ENCODE results near the gene AGBL2. TPM values are rescaled to one million over a fixed set of nuclear protein-coding genes. Genes with fewer than 3 reads are reported as not detected.

The AGBL2 gene
- total RNA-seq, 1 experiment from 2014 or later, result 3.0 TPM

DNA sequence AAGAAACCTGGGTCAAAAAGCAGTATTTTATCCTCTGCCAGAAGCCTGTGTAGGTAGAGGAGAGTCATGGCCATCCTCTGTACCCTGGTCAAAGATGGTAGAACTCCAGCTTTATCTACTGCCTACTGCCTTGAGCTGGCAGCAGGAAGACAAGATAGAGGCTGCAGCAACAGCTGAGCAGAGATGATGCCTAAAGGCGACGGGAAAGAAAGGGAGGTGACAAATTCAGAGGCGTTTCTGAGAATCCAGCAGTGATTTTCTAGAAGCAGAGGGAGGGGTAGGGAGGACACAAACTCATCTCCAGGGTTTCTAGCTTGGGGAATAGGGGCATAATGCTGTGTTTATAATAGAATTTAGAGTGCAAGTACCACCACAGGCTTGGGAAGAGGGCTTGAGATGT, 105.5 kb downstream of the AGBL2 start:
- no peak for DNase-seq

More for the DNA sequence above, 105.5 kb downstream of the AGBL2 start:
- Histone ChIP-seq H3K79me2 (ENCODE audit: insufficient read depth, low read length) (no peaks in the 10 kb centered on the region), H3K9me3 (ENCODE audit: control insufficient read depth, low read depth, low read length) (no peaks in the 10 kb centered on the region), H3K56ac (ENCODE audit: insufficient read length, low read depth, low read length) (no peak overlapping the region), H3K79me1 (ENCODE audit: insufficient read depth, low read depth, low read length, poor library complexity, severe bottlenecking) (no peaks in the 10 kb centered on the region), H2BK5ac (ENCODE audit: insufficient read length, low read length) (no peak overlapping the region), H3K27ac (ENCODE audit: insufficient read length, low read depth, low read length) (no peak overlapping the region), H3K18ac (ENCODE audit: insufficient read length, low read depth, low read length) (no peak overlapping the region), H3K9ac (ENCODE audit: extremely low read depth, insufficient read length, low read length) (no peak overlapping the region), H3K4me1 (ENCODE audit: insufficient read depth, low read length) (no peaks in the 10 kb centered on the region), H4K5ac (ENCODE audit: insufficient read length, low read depth, low read length) (no peak overlapping the region), H4K20me1 (ENCODE audit: control insufficient read depth, insufficient read depth, insufficient read length) (no peaks in the 10 kb centered on the region), H2BK120ac (ENCODE audit: low read depth, low read length, poor library complexity, severe bottlenecking) (no peak overlapping the region), H3K23ac (ENCODE audit: insufficient read length, low read depth, low read length) (no peak overlapping the region), H2AK5ac (ENCODE audit: insufficient read length, low read length) (no peak overlapping the region), H3T11ph (ENCODE audit: low read length) (no peak overlapping the region), H2BK12ac (ENCODE audit: insufficient read length, low read depth, low read length) (no peak overlapping the region), H3K27me3 (ENCODE audit: insufficient read depth, low read length) (no peaks in the 10 kb centered on the region), H3K4me2 (ENCODE audit: insufficient read depth, insufficient read length, low read length) (no peak overlapping the region), H3K14ac (ENCODE audit: insufficient read depth, low read length) (no peak overlapping the region), H4K91ac (ENCODE audit: insufficient read length, low read depth, low read length) (no peak overlapping the region), H2AFZ (ENCODE audit: low read length) (no peak overlapping the region), H4K8ac (replicated peaks; ENCODE audit: insufficient read length, low read depth, low read length) (no peak overlapping the region), H2BK20ac (ENCODE audit: low read depth, low read length, poor library complexity, severe bottlenecking) (no peak overlapping the region), H2BK15ac (ENCODE audit: low read depth, low read length) (no peak overlapping the region), H3K4ac (ENCODE audit: low read depth, low read length) (no peak overlapping the region), H3K23me2 (ENCODE audit: insufficient read length, low read depth, low read length, poor library complexity, severe bottlenecking) (no peaks in the 10 kb centered on the region)
- Mint-ChIP-seq H3K27ac (no peak overlapping the region), H3K4me3 (no peak overlapping the region), H3K9me3 (no peaks in the 10 kb centered on the region), H3K4me1 (no peaks in the 10 kb centered on the region), H3K36me3 (ENCODE audit: insufficient read depth in 1 of 3, low read depth in 3 of 3) (peaks cover 0 to 4% (median 2%) of the 10 kb centered on the region in 3 experiments; a peak in 2 of 7 replicates), H3K27me3 (ENCODE audit: low read depth) (no peaks in the 10 kb centered on the region)
- no CpG with 5 or more reads among the region's 3 CpGs for WGBS (ENCODE audit: extremely low coverage, insufficient read length, low lambda C conversion rate)
- TF ChIP-seq, protein P1, sequence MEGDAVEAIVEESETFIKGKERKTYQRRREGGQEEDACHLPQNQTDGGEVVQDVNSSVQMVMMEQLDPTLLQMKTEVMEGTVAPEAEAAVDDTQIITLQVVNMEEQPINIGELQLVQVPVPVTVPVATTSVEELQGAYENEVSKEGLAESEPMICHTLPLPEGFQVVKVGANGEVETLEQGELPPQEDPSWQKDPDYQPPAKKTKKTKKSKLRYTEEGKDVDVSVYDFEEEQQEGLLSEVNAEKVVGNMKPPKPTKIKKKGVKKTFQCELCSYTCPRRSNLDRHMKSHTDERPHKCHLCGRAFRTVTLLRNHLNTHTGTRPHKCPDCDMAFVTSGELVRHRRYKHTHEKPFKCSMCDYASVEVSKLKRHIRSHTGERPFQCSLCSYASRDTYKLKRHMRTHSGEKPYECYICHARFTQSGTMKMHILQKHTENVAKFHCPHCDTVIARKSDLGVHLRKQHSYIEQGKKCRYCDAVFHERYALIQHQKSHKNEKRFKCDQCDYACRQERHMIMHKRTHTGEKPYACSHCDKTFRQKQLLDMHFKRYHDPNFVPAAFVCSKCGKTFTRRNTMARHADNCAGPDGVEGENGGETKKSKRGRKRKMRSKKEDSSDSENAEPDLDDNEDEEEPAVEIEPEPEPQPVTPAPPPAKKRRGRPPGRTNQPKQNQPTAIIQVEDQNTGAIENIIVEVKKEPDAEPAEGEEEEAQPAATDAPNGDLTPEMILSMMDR (conservative IDR thresholded peaks at IDR 0.05), result no peak

Other genes with a start within 250 kb of the AGBL2 start
- 211 and 217 TPM in 2 replicates for gene CELF1, start 162.2 kb downstream of the AGBL2 start, total RNA-seq (2021)
- 66.0 and 72.9 TPM in 2 replicates for gene PTPMT1, start 149.8 kb downstream of the AGBL2 start, total RNA-seq (2021)
- gene KBTBD4, start 136.4 kb downstream of the AGBL2 start, total RNA-seq (2021), result 15.2 and 15.9 TPM in 2 replicates
- gene NDUFS3, start 136.3 kb downstream of the AGBL2 start, total RNA-seq (2021), result 130 and 144 TPM in 2 replicates
- 0.31 and 0.37 TPM in 2 replicates for gene FAM180B, start 128.7 kb downstream of the AGBL2 start, total RNA-seq (2021)
- gene C1QTNF4, start 121.0 kb downstream of the AGBL2 start, total RNA-seq (2021), result 5.7 and 8.7 TPM in 2 replicates
- gene MTCH2, start 72.8 kb downstream of the AGBL2 start, total RNA-seq (2021), result 174 and 176 TPM in 2 replicates
- 93.3 and 106 TPM in 2 replicates for gene FNBP4, start 52.0 kb upstream of the AGBL2 start, total RNA-seq (2021)
- gene NUP160, start 133.0 kb upstream of the AGBL2 start, total RNA-seq (2021), result 82.6 and 86.1 TPM in 2 replicates

All from H9 (cell line).